ENCODE results near the gene HSPE1. TPM values are rescaled to one million over a fixed set of nuclear protein-coding genes. Genes with fewer than 3 reads are reported as not detected.
"Not testable (repeated sequence)": the region's sequence is repeated elsewhere in the genome, so short reads cannot be mapped to it uniquely, and the experiment has no call there.

The HSPE1 gene
- total RNA-seq, 1 experiment from 2014 or later, result 511 TPM

- no peak for DNase-seq (ENCODE audit: low spot score)
Observed at GRCh38 chr2:197498235-197498936, 1.8 kb upstream of the HSPE1 start.

DNA sequence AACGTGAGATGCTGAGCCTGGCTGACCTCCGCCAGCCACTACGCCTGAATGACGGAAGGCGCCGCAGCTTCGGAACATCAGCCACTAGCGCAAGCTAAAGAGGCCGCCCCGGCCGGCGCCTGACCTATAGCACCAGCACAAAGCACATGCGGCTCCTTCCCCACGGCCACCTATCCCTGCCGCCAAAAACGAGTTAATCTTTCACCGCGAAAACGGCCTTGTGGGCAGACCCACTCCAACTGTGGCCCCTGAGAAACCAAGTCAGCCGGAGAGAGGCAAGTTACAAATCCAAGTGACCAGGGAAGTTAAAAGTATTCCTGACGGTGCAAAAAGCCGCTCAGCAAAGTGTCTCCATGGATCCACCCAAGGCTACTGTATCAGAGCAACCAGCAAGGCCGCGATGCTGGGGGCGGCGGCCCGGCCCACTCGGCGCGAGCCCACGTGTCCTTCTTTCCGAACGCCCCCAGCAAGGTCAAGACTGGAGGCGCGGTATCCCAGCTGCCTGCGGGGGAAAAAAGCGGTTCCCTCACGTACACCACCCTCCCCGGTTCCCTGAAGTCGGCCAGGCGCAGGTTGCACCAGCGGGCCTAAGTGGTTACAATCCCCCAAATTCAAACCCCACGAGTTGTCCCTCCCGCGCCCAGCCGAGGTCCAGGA is 1.1 kb upstream of the HSPE1 start:
- peak; percentile 10 for DNase-seq (ENCODE audit: low spot score)

GRCh38 chr2:197500503-197501131 is 438 bp downstream of the HSPE1 start:
- no peak for DNase-seq (ENCODE audit: low spot score)

DNA sequence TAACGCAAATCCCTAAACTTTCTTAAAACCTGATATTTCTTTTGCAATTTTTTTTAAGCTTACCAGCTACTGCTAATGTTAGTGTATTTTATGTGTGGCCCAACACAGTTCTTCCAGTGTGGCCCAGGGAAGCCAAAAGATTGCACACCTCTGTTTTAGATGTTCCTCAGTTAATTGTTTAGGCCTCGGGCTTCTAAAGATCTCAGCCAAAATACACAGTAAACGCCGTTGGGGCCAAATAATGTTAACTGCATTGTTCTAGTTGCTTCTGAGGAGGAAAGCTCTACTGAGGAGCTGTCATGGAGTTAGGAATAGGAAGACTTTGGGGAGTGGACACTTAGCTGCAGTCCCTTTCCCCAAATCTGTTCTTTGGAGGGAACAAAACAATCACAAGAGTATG is 2.0 kb downstream of the HSPE1 start:
- no peak for DNase-seq (ENCODE audit: low spot score)

- no peak for DNase-seq (ENCODE audit: low spot score)
Observed at GRCh38 chr2:197502685-197503084, 2.5 kb downstream of the HSPE1 start.

DNA sequence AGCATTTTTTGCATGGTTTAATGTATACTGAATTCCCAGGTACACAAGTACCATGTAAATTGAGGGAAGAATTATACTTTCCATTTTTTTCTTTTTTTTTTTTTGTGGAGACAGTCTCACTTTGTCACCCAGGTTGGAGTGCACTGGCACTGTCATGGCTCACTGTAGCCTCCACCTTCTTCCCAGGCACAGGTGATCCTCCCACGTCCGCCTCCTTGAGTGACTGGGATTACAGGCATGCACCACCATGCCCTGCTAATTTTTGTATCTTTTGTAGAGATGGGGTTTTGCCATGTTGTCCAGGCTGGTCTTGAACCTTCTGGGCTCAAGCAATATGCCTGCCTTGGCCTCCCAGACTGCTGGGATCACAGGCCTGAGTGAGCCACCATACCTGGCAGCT is 3.8 kb downstream of the HSPE1 start:
- no peak for DNase-seq (ENCODE audit: low spot score)

DNA sequence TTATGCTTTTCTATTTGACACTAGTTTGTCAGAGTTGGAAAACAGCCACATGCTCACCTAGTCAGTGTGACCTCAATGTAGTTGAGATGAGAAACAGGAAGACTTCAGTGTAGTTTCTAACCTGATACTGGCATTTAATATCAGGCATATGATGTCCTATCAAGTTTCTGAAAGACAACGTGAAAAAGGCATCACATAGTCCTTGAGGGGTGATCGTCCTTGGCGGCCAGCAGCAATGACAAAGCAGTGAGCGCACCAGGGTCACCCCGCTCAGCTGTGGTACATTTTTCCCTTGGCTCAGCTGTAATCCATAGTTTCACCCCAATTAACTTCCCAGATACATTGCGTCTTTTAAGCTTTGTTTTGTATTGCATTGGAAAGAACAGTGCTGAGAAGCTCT is 4.3 kb downstream of the HSPE1 start:
- no peak for DNase-seq (ENCODE audit: low spot score)

GRCh38 chr2:197506658-197507057 is 6.5 kb downstream of the HSPE1 start:
- no peak for DNase-seq (ENCODE audit: low spot score)

GRCh38 chr2:197513915-197514314 is 13.7 kb downstream of the HSPE1 start:
- DNase-seq (ENCODE audit: low spot score), result no peak

- DNase-seq (ENCODE audit: low spot score), result no peak
Observed at GRCh38 chr2:197514754-197515153, 14.6 kb downstream of the HSPE1 start.

DNA sequence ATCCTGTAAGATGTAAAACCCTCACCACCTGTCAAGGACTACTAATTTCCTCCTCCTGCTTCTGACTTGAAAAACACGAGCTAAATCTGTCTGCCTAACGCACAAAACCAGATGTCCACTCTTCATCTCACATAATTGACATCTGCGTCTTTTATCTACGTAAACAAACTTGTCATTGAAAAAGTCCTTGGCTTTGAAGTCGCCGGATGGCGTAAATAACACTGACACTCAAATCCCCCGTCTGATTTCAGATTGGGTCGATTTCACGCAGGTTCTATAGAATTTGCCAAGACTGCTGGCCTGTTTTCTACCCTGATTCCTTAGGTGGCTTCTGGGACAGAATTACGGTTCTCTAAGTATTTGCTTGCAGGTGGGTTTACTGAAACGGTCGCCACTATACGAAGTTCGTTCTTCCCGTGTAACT is 15.1 kb downstream of the HSPE1 start:
- DNase-seq (ENCODE audit: low spot score), result no peak

GRCh38 chr2:197515739-197516392 is 15.7 kb downstream of the HSPE1 start, which contains the start of gene MOB4:
MOB4 (plus strand) TSS chr2:197516066; CDS start chr2:197516087, 21 bp downstream.
- DNase-seq (ENCODE audit: low spot score), result peak; percentile 89

- DNase-seq (ENCODE audit: low spot score), result no peak
Observed at GRCh38 chr2:197516393-197516761, 16.2 kb downstream of the HSPE1 start.

DNA sequence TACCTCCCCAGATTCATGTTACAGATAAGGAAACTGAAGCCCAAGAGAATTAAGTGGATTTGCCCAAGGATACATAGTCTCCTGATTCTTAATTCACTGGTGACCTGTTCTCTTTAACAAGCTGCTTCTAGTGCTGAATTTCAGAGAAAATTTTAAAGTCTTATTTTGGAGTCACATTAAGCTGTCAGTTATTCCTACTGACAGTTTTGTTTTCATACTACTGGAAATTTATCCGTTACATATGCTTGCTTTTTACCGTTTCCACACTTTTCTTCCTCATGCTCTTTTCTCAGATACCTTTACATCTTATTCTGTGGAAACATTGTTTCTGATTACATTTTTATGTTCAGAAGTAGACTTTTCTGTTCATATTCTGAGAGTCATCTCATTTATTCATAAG is 17.0 kb downstream of the HSPE1 start:
- DNase-seq (ENCODE audit: low spot score), result no peak

GRCh38 chr2:197538412-197538811 is 38.2 kb downstream of the HSPE1 start:
- no peak for DNase-seq (ENCODE audit: low spot score)

GRCh38 chr2:197539734-197540133 is 39.6 kb downstream of the HSPE1 start:
- no peak for DNase-seq (ENCODE audit: low spot score)

DNA sequence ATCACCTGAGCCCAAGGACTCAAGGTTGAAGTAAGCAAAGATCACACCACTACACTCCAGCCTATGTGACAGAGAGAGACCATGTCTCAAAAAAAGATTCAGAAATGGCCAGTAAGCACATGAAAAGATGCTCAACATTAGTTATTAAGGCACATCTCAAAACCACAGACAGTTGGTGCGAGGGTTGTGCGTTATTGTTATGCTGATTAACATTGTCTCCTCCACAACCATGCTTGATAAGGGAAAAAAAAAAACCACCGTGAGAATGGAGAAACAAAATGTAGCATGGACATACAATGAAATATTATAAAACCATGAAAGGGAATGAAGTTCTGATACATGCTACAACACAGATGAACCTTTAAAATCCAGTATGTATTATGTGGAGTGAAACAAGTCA is 43.0 kb downstream of the HSPE1 start:
- DNase-seq (ENCODE audit: low spot score), result no peak

- no peak for DNase-seq (ENCODE audit: low spot score)
Observed at GRCh38 chr2:197547163-197547900, 47.2 kb downstream of the HSPE1 start.

- DNase-seq (ENCODE audit: low spot score), result no peak
Observed at GRCh38 chr2:197548582-197548981, 48.4 kb downstream of the HSPE1 start.

DNA sequence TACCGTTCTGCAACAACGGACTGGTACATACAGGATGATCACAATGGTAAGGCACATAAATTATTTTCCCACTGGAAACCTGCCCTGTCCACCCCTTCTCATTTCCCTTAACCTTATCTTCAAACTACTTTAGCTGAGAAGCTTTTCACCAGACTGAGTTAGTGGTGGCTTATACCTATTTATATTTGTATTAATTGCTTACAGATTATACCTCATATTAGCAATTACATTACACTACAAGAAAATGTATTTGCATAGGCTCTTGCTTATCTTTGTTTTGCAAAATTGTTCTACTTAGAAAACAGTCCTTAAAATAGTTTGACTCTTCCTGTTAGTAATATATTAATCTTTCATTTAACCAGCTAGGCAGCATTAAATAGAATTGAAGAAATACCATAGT is 51.1 kb downstream of the HSPE1 start:
- not testable (repeated sequence) for DNase-seq (ENCODE audit: low spot score)

Measured in H4 (cell line).